Gastrocnemius medialis (tissue), 4 donors: ENCODE results near the gene CHL1. TPM values are rescaled to one million over a fixed set of nuclear protein-coding genes. Genes with fewer than 3 reads are reported as not detected.

Source experiments
- ATAC-seq, 2 donors: fragments of 150-250 bp; one replicate each; pipeline ENCODE4 v1.9.1; 2016
- DNase-seq, 2 donors: peaks; one replicate each; pipeline ENCODE4 v3.0.0-alpha.2; 2019
- H3K27ac ChIP-seq, 4 donors: fragments of 200-600 bp; sonication (generic); 1 replicate in 1 of 4; 2 replicates in 3 of 4; pipeline ENCODE4 v1.5.1; 2016 to 2018; ENCODE audit warnings: mild to moderate bottlenecking in 2 of 4, moderate library complexity in 1 of 4
- H3K27me3 ChIP-seq, 3 donors: fragments of 200-600 bp; sonication (generic) in 2 of 3; 1 replicate in 1 of 3; 2 replicates in 2 of 3; pipeline versions ENCODE4 v1.5.1 to v1.6.0; 2016 to 2019; ENCODE audit warnings: mild to moderate bottlenecking in 1 of 3, moderate library complexity in 1 of 3
- H3K36me3 ChIP-seq, 2 donors: fragments of 200-600 bp; sonication (generic) in 1 of 2; one replicate each; pipeline ENCODE4 v1.5.1; 2017 to 2018
- H3K4me1 ChIP-seq, 2 donors: fragments of 200-600 bp; sonication (generic) in 1 of 2; one replicate each; pipeline ENCODE4 v1.5.1; 2016 to 2017; ENCODE audit warnings: mild to moderate bottlenecking in 2 of 2
- H3K4me3 ChIP-seq, 4 donors: fragments of 200-600 bp; sonication (generic) in 3 of 4; 1 replicate in 1 of 4; 2 replicates in 3 of 4; pipeline ENCODE4 v1.5.1; 2016 to 2019; ENCODE audit warnings: mild to moderate bottlenecking in 2 of 4
- H3K9me3 ChIP-seq, 3 donors: fragments of 200-600 bp; sonication (generic) in 2 of 3; 1 replicate in 1 of 3; 2 replicates in 2 of 3; pipeline ENCODE4 v1.5.1; 2016 to 2019
- CTCF ChIP-seq, 5 experiments: fragments of 450-650 bp in 3 of 5; fragments of 200-600 bp in 2 of 5; sonication (generic) in 2 of 5; IDR thresholded peaks in 4 of 5; conservative IDR thresholded peaks in 1 of 5; 1 replicate in 4 of 5; 2 replicates in 1 of 5; pipeline ENCODE4 v1.5.1; 2016 to 2019; ENCODE audit warnings: antibody characterized with exemption in 5 of 5, mild to moderate bottlenecking in 3 of 5, moderate library complexity in 3 of 5
- POLR2A ChIP-seq, 2 donors: fragments of 450-650 bp; IDR thresholded peaks; one replicate each; pipeline ENCODE4 v1.6.1; 2017; ENCODE audit warnings: antibody characterized with exemption in 2 of 2, mild to moderate bottlenecking in 2 of 2, moderate library complexity in 2 of 2
- in situ Hi-C, 4 donors: fragments of 200-750 bp; cut with MboI; loops; one replicate each; pipeline versions ENCODE4 v1.15.0 to v1.8.0; 2017; ENCODE audit warnings: low sequenced_read_pairs in 4 of 4
- intact Hi-C: fragments of 100-400 bp; cut with DNase I; formaldehyde crosslinking; loops from one replicate; pipeline ENCODE4 v1.15.1; 2023; ENCODE audit warnings: low total_unique reads
- total RNA-seq, 4 donors: library from RNA; depleted of rRNA; stranded (reverse); fragments of >200 nt; gene quantifications; one replicate each; pipeline versions ENCODE4 v1.1.0 to v1.2.3, GENCODE V29; 2016

The CHL1 gene
- total RNA-seq, 4 donors from 2014 or later = 0.36 to 2.9 (median 1.8) TPM

GRCh38 chr3:440826-441225 is 244.3 kb downstream of the CHL1 start:
- Histone ChIP-seq H3K36me3 (no peaks in the 10 kb centered on the region), H3K9me3 (no peaks in the 10 kb centered on the region), H3K4me1 (no peaks in the 10 kb centered on the region), H3K4me3 (no peak overlapping the region), H3K27ac (no peak overlapping the region), H3K27me3 (no peaks in the 10 kb centered on the region)
- no peak for DNase-seq
- TF ChIP-seq POLR2A (IDR thresholded peaks at IDR 0.05) = no peak
- TF ChIP-seq CTCF (IDR thresholded peaks at IDR 0.05 in 4 of 5, conservative IDR thresholded peaks at IDR 0.05 in 1 of 5) = no peak
- ATAC-seq = no peak
- intact Hi-C loops = no loop called here
- in situ Hi-C loops = no loop called here

GRCh38 chr3:445960-446359 is 249.4 kb downstream of the CHL1 start:
- Histone ChIP-seq H3K27ac (no peak overlapping the region), H3K4me1 (no peaks in the 10 kb centered on the region), H3K4me3 (no peak overlapping the region), H3K27me3 (no peaks in the 10 kb centered on the region), H3K9me3 (no peaks in the 10 kb centered on the region), H3K36me3 (no peaks in the 10 kb centered on the region)
- intact Hi-C loops (no loop called here), in situ Hi-C loops (no loop called here)
- TF ChIP-seq CTCF (IDR thresholded peaks at IDR 0.05 in 4 of 5, conservative IDR thresholded peaks at IDR 0.05 in 1 of 5) (no peak), POLR2A (IDR thresholded peaks at IDR 0.05) (no peak)
- DNase-seq (no peak), ATAC-seq (no peak)

- no peaks in the 10 kb centered on the region for H3K27me3 ChIP-seq
- TF ChIP-seq POLR2A (IDR thresholded peaks at IDR 0.05) = no peak
- TF ChIP-seq CTCF (IDR thresholded peaks at IDR 0.05 in 4 of 5, conservative IDR thresholded peaks at IDR 0.05 in 1 of 5) = no peak
- intact Hi-C loops = no loop called here
- H3K4me1 ChIP-seq = no peaks in the 10 kb centered on the region
- in situ Hi-C loops = no loop called here
- H3K4me3 ChIP-seq = no peak overlapping the region
- no peaks in the 10 kb centered on the region for H3K36me3 ChIP-seq
- H3K27ac ChIP-seq = no peak overlapping the region
- no peaks in the 10 kb centered on the region for H3K9me3 ChIP-seq
- DNase-seq (no peak), ATAC-seq (no peak)
Observed at GRCh38 chr3:447671-448070, 251.1 kb downstream of the CHL1 start.

DNA sequence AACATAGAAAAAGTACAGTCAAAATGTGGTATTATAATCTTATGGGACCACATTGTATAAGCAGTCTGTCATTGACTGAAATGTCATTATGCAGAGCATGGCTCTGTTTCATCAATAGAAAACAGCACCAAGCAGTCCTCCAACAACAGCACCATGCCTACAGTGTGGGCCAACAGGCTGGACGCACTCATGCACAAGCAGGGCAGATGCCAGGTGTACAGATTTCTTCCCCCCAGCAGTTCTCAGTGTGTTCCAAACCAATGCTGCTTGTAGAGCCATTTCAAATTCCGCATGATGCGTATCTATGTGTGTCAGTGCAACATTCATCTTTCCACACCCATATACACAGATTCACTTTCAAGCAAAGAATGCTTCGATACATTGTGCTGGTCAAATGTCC is 253.1 kb downstream of the CHL1 start:
- intact Hi-C loops (no loop called here), in situ Hi-C loops (no loop called here)
- H3K36me3 ChIP-seq = no peaks in the 10 kb centered on the region
- no peak overlapping the region for H3K4me3 ChIP-seq
- no peaks in the 10 kb centered on the region for H3K27me3 ChIP-seq
- no peak for ATAC-seq
- DNase-seq = no peak
- H3K27ac ChIP-seq = no peak overlapping the region
- H3K9me3 ChIP-seq = no peaks in the 10 kb centered on the region
- no peaks in the 10 kb centered on the region for H3K4me1 ChIP-seq
- TF ChIP-seq POLR2A (IDR thresholded peaks at IDR 0.05) (no peak), CTCF (IDR thresholded peaks at IDR 0.05 in 4 of 5, conservative IDR thresholded peaks at IDR 0.05 in 1 of 5) (no peak)

- Histone ChIP-seq H3K27ac (no peak overlapping the region), H3K4me1 (no peaks in the 10 kb centered on the region), H3K36me3 (no peaks in the 10 kb centered on the region), H3K4me3 (no peak overlapping the region), H3K27me3 (no peaks in the 10 kb centered on the region), H3K9me3 (no peaks in the 10 kb centered on the region)
- ATAC-seq (no peak), DNase-seq (no peak)
- no peak for TF ChIP-seq CTCF (IDR thresholded peaks at IDR 0.05 in 4 of 5, conservative IDR thresholded peaks at IDR 0.05 in 1 of 5)
- TF ChIP-seq POLR2A (IDR thresholded peaks at IDR 0.05) = no peak
- in situ Hi-C loops = no loop called here
- intact Hi-C loops = no loop called here
Observed at GRCh38 chr3:452221-452620, 255.7 kb downstream of the CHL1 start.
